OCI-LY1 (cell line): ENCODE results near the gene AREG.

Source experiments
- H2AFZ ChIP-seq: fragments of 200-600 bp; sonication (generic), shearing (Covaris generic); 2 replicates; pipeline ENCODE4 v1.6.0; 2014; ENCODE audit warnings: antibody characterized with exemption, mild to moderate bottlenecking, low read length
- H3F3A ChIP-seq: fragments of 200-600 bp; sonication (generic), shearing (Covaris generic); 2 replicates; pipeline ENCODE4 v1.6.0; 2014; ENCODE audit warnings: mild to moderate bottlenecking, antibody characterized with exemption, low read length, moderate library complexity; ENCODE audit not compliant: insufficient read depth
- H3K27ac ChIP-seq: fragments of 200-600 bp; sonication (generic); 2 replicates; pipeline ENCODE4 v1.5.1; 2014; ENCODE audit warnings: low read length, mixed run types, mild to moderate bottlenecking, low read depth; ENCODE audit not compliant: poor library complexity, severe bottlenecking
- H3K27me3 ChIP-seq: fragments of 200-600 bp; sonication (generic); 2 replicates; pipeline ENCODE4 v1.6.0; 2014; ENCODE audit warnings: antibody characterized with exemption, mild to moderate bottlenecking, low read length, moderate library complexity; ENCODE audit not compliant: insufficient read depth
- H3K36me3 ChIP-seq: fragments of 200-600 bp; sonication (generic); 2 replicates; pipeline ENCODE4 v1.6.1; 2014; ENCODE audit warnings: mild to moderate bottlenecking, antibody characterized with exemption, low read length, moderate library complexity, mixed read lengths; ENCODE audit not compliant: insufficient read depth
- H3K4me1 ChIP-seq: fragments of 200-600 bp; sonication (generic); 2 replicates; pipeline ENCODE4 v1.5.1; 2014; ENCODE audit warnings: mild to moderate bottlenecking, low read length, moderate library complexity; ENCODE audit not compliant: insufficient read depth, severe bottlenecking
- H3K4me2 ChIP-seq: fragments of 200-600 bp; sonication (generic), shearing (Covaris generic); 2 replicates; pipeline ENCODE4 v1.6.1; 2014; ENCODE audit warnings: low read length
- H3K4me3 ChIP-seq: fragments of 200-600 bp; sonication (generic); 2 replicates; pipeline ENCODE4 v1.5.1; 2014; ENCODE audit warnings: low read length, low read depth, mild to moderate bottlenecking, mixed read lengths; ENCODE audit not compliant: poor library complexity, severe bottlenecking
- H3K79me2 ChIP-seq: fragments of 200-600 bp; shearing (Covaris generic); 2 replicates; pipeline ENCODE4 v1.6.1; 2016; ENCODE audit warnings: mixed run types, low read length, mixed read lengths; ENCODE audit not compliant: insufficient read depth
- H3K9ac ChIP-seq: fragments of 200-600 bp; sonication (generic), shearing (Covaris generic); 2 replicates; pipeline ENCODE4 v1.6.1; 2014; ENCODE audit warnings: mild to moderate bottlenecking, low read length, mixed read lengths
- H3K9me2 ChIP-seq: fragments of 200-600 bp; sonication (generic), shearing (Covaris generic); 2 replicates; pipeline ENCODE4 v1.6.1; 2014; ENCODE audit warnings: low read depth, mild to moderate bottlenecking, low read length, mixed read lengths
- H3K9me3 ChIP-seq: fragments of 200-600 bp; shearing (Covaris generic); 2 replicates; pipeline ENCODE4 v1.6.1; 2014; ENCODE audit warnings: low read length, mixed read lengths
- H4K20me1 ChIP-seq: fragments of 200-600 bp; sonication (generic), shearing (Covaris generic); 2 replicates; pipeline ENCODE4 v1.6.0; 2016; ENCODE audit warnings: mild to moderate bottlenecking, low read length; ENCODE audit not compliant: insufficient read depth
- CTCF ChIP-seq: fragments of 200-600 bp; sonication (generic), shearing (Covaris generic); IDR thresholded peaks from 2 replicates; pipeline ENCODE4 v1.5.1; 2017; ENCODE audit warnings: mild to moderate bottlenecking, antibody characterized with exemption, low read length, moderate library complexity, mixed read lengths
- EZH2 ChIP-seq: fragments of 200-600 bp; sonication (generic), shearing (Covaris generic); IDR thresholded peaks from 2 replicates; pipeline ENCODE4 v1.8.0; 2017; ENCODE audit warnings: borderline replicate concordance, mixed run types, mild to moderate bottlenecking, antibody characterized with exemption, low read length, moderate library complexity, mixed read lengths

AREG gene

GRCh38 chr4:74408639-74409038 is 36.3 kb upstream of the AREG start:
- no peaks in the 10 kb centered on the region for H3K9me3 ChIP-seq
- H3F3A ChIP-seq, result no peaks in the 10 kb centered on the region
- no peaks in the 10 kb centered on the region for H3K9me2 ChIP-seq
- no peak overlapping the region for H3K9ac ChIP-seq
- TF ChIP-seq CTCF (no peak), EZH2 (no peak)
- no peaks in the 10 kb centered on the region for H3K79me2 ChIP-seq
- no peaks in the 10 kb centered on the region for H3K36me3 ChIP-seq
- no peak overlapping the region for H3K4me3 ChIP-seq
- no peak overlapping the region for H3K27ac ChIP-seq
- H3K4me1 ChIP-seq, result peaks cover 7% of the 10 kb centered on the region
- H3K4me2 ChIP-seq, result no peak overlapping the region
- H4K20me1 ChIP-seq, result no peaks in the 10 kb centered on the region
- no peaks in the 10 kb centered on the region for H3K27me3 ChIP-seq
- no peak overlapping the region for H2AFZ ChIP-seq

DNA sequence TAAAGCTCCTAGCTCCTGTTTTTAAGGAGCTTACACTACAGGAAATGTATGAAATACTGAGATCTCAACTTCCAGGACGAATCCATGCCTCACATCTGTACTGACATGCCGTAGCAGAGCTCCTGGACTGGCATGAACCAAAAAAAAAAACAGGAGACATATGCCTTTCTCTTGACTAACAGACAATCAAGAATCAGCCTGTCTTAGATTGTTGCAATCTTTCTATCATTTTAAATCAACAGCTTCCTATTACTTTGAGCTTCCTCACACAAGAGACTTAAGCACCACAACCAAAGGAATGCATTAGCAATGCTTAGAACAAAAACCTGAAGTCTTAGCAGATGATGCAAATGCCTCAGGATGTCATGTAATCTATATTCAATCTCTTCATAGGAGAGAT is 34.7 kb upstream of the AREG start:
- no peaks in the 10 kb centered on the region for H3K27me3 ChIP-seq
- no peaks in the 10 kb centered on the region for H4K20me1 ChIP-seq
- no peak overlapping the region for H3K9ac ChIP-seq
- H3K4me2 ChIP-seq, result no peak overlapping the region
- TF ChIP-seq CTCF (no peak), EZH2 (no peak)
- H3K4me3 ChIP-seq, result no peak overlapping the region
- no peak overlapping the region for H2AFZ ChIP-seq
- H3K9me3 ChIP-seq, result no peaks in the 10 kb centered on the region
- H3F3A ChIP-seq, result no peaks in the 10 kb centered on the region
- H3K79me2 ChIP-seq, result no peaks in the 10 kb centered on the region
- no peaks in the 10 kb centered on the region for H3K36me3 ChIP-seq
- H3K4me1 ChIP-seq, result peaks cover 4% of the 10 kb centered on the region
- no peak overlapping the region for H3K27ac ChIP-seq
- H3K9me2 ChIP-seq, result no peaks in the 10 kb centered on the region

- H3K27ac ChIP-seq, result no peak overlapping the region
- no peaks in the 10 kb centered on the region for H3K27me3 ChIP-seq
- no peaks in the 10 kb centered on the region for H4K20me1 ChIP-seq
- no peaks in the 10 kb centered on the region for H3K79me2 ChIP-seq
- no peaks in the 10 kb centered on the region for H3K36me3 ChIP-seq
- H3K4me2 ChIP-seq, result no peak overlapping the region
- H3K9ac ChIP-seq, result no peak overlapping the region
- TF ChIP-seq EZH2 (no peak), CTCF (no peak)
- no peaks in the 10 kb centered on the region for H3F3A ChIP-seq
- H3K4me1 ChIP-seq, result no peaks in the 10 kb centered on the region
- H3K9me3 ChIP-seq, result no peaks in the 10 kb centered on the region
- H3K4me3 ChIP-seq, result no peak overlapping the region
- H3K9me2 ChIP-seq, result no peaks in the 10 kb centered on the region
- H2AFZ ChIP-seq, result no peak overlapping the region
Measured at GRCh38 chr4:74412225-74412624, 32.7 kb upstream of the AREG start.
